HepG2 (cell line): ENCODE data around the gene DAPK1. TPM values are rescaled to one million over a fixed set of nuclear protein-coding genes. Genes with fewer than 3 reads are reported as not detected.

ENCODE experiments used
- ATAC-seq: fragments of 200-7000 bp; cut with Tn5 transposase; 3 replicates; pipeline ENCODE4 v1.9.1; 2020; ENCODE audit warnings: mild to moderate bottlenecking, moderate library complexity
- BruUV-seq: library from RNA; stranded (reverse); fragments of 400-500 nt; replicated peaks from 2 replicates; lab custom pipeline; 2021; lab: Mats Ljungman, UMichigan
- CTCF ChIA-PET: fragments of 300-600 bp; formaldehyde crosslinking; extraction: SDS; loops from one replicate; lab custom pipeline; 2021; ENCODE audit warnings: low total read pairs, inconsistent platforms, low intra/inter-chr PET ratio; lab: Yijun Ruan, JAX
- POLR2A ChIA-PET: fragments of 350-600 bp; sonication (Branson Sonifier 250); formaldehyde crosslinking; loops from one replicate; lab custom pipeline; 2020; ENCODE audit warnings: antibody characterized with exemption, inconsistent platforms; lab: Yijun Ruan, JAX
- DNase-seq: peaks from one replicate; pipeline ENCODE4 v3.0.0-alpha.2; 2015; ENCODE audit warnings: low spot score
- FAIRE-seq: peaks from 3 replicates; lab custom pipeline; 2011; peaks lifted over from hg19 to GRCh38; lab: Jason Lieb, UNC
- H2AFZ ChIP-seq: one replicate; pipeline ENCODE4 v1.6.1; 2011; ENCODE audit warnings: low read length, inconsistent platforms
- H3K27ac ChIP-seq: fragments of 300-600 bp; 3 replicates; pipeline ENCODE4 v1.8.0; 2011; ENCODE audit warnings: mixed run types, mild to moderate bottlenecking, mixed read lengths, low read length, inconsistent platforms; ENCODE audit not compliant: insufficient read depth; ENCODE audit errors: extremely low read length
- H3K27me3 ChIP-seq, 2 experiments: fragments of 200-600 bp in 1 of 2; 2 replicates in 1 of 2; 3 replicates in 1 of 2; pipeline versions ENCODE4 v1.6.0 to v1.8.0; 2011; ENCODE audit warnings: low read length in 2 of 2, mild to moderate bottlenecking in 2 of 2, moderate library complexity in 2 of 2, inconsistent platforms in 1 of 2; ENCODE audit not compliant: insufficient read depth in 2 of 2, control insufficient read depth in 1 of 2
- H3K36me3 ChIP-seq, 2 experiments: fragments of 200-600 bp in 1 of 2; replicated peaks in 1 of 2; 2 replicates in 1 of 2; 3 replicates in 1 of 2; pipeline versions ENCODE4 v1.5.1 to v1.8.0; 2011; ENCODE audit warnings: low read length in 2 of 2, inconsistent platforms in 1 of 2; ENCODE audit not compliant: insufficient read depth in 2 of 2, control insufficient read depth in 1 of 2
- H3K4me1 ChIP-seq: 2 replicates; pipeline ENCODE4 v1.5.1; 2012; ENCODE audit warnings: low read length, inconsistent platforms; ENCODE audit not compliant: insufficient read depth
- H3K4me2 ChIP-seq: 2 replicates; pipeline ENCODE4 v1.6.0; 2011; ENCODE audit warnings: low read depth, low read length, inconsistent platforms
- H3K4me3 ChIP-seq, 3 experiments: fragments of 200-600 bp in 1 of 3; sonication (generic), shearing (Covaris generic) in 1 of 3; replicated peaks in 1 of 3; 2 replicates each; pipeline ENCODE4 v1.5.1; 2011 to 2016; ENCODE audit warnings: low read length in 3 of 3, inconsistent platforms in 2 of 3, low read depth in 2 of 3, mild to moderate bottlenecking in 2 of 3, control low read depth in 1 of 3, mixed read lengths in 1 of 3; ENCODE audit not compliant: insufficient read depth in 1 of 3
- H3K79me2 ChIP-seq: one replicate; pipeline ENCODE4 v1.6.1; 2011; ENCODE audit warnings: low read length, inconsistent platforms; ENCODE audit not compliant: insufficient read depth
- H3K9ac ChIP-seq: 2 replicates; pipeline ENCODE4 v1.6.0; 2011; ENCODE audit warnings: mild to moderate bottlenecking, low read depth, low read length, inconsistent platforms; ENCODE audit not compliant: insufficient read depth
- H3K9me3 ChIP-seq: 2 replicates; pipeline ENCODE4 v1.5.1; 2012; ENCODE audit warnings: mild to moderate bottlenecking, low read length
- H4K20me1 ChIP-seq: 2 replicates; pipeline ENCODE4 v1.6.0; 2011; ENCODE audit warnings: inconsistent platforms, mild to moderate bottlenecking, low read length, moderate library complexity; ENCODE audit not compliant: insufficient read depth
- SALL2 ChIP-seq: sonication (generic); formaldehyde crosslinking; IDR thresholded peaks from 2 replicates; pipeline ENCODE4 v1.8.1; 2023; ENCODE audit warnings: mild to moderate bottlenecking, missing genetic modification reagents, inconsistent platforms
- THYN1 ChIP-seq: sonication (generic); formaldehyde crosslinking; IDR thresholded peaks from 2 replicates; pipeline ENCODE4 v1.8.1; 2023; ENCODE audit warnings: low read depth, mild to moderate bottlenecking, moderate library complexity, missing genetic modification reagents, borderline replicate concordance
- ZNF205 ChIP-seq: IDR thresholded peaks from 2 replicates; pipeline ENCODE4 v1.6.1; 2018; ENCODE audit warnings: missing biosample characterization, missing genetic modification reagents
- ZNF761 ChIP-seq: sonication (generic); formaldehyde crosslinking; conservative IDR thresholded peaks from 2 replicates; pipeline ENCODE4 v1.4.0; 2020; ENCODE audit warnings: mild to moderate bottlenecking, missing genetic modification reagents
- WGBS: methylation state at CpG from one replicate; pipeline ENCODE4 v1.1.6; 2017; ENCODE audit warnings: low lambda C conversion rate; 5-methylcytosine and 5-hydroxymethylcytosine counted together
- in situ Hi-C: cut with HindIII; loops from 2 replicates; pipeline ENCODE4 v1.10.0; 2017; ENCODE audit warnings: low pct_unique_long_range_greater_than_20kb; ENCODE audit not compliant: extremely low pct_ligation_motif_present
- intact Hi-C: fragments of 100-400 bp; cut with micrococcal nuclease; formaldehyde crosslinking; loops from one replicate; pipeline ENCODE4 v1.10.0; 2022; ENCODE audit not compliant: unreplicated experiment
- polyA plus RNA-seq, 8 experiments: library from polyadenylated mRNA; depleted of rRNA in 3 of 8; stranded (reverse) in 7 of 8; unstranded in 1 of 8; fragments of >200 nt; fragmentation: Illumina TruSeq in 4 of 8; extraction: Trizol in 4 of 8; gene quantifications; 2 replicates each; pipeline versions ENCODE4 v1.2.1 to v1.2.3, GENCODE V29; 2011 to 2016; ENCODE audit warnings: low read depth in 4 of 8, missing spikeins in 1 of 8, mixed read lengths in 1 of 8; ENCODE audit not compliant: insufficient read depth in 1 of 8
- total RNA-seq, 5 experiments: library from RNA; depleted of rRNA; stranded (reverse); fragments of >200 nt; fragmentation: Illumina TruSeq; extraction: Trizol; gene quantifications; 2 replicates each; pipeline ENCODE4 v1.2.3, GENCODE V29; 2016; ENCODE audit warnings: low read depth in 1 of 5
- TF ChIP-seq, protein P1 (sequence below): sonication (generic); formaldehyde crosslinking; IDR thresholded peaks from 2 replicates; pipeline ENCODE4 v1.5.0; 2020; ENCODE audit warnings: missing genetic modification reagents
- TF ChIP-seq, protein P2 (sequence below): sonication (generic); formaldehyde crosslinking; IDR thresholded peaks from 2 replicates; pipeline ENCODE4 v1.4.0; 2020; ENCODE audit warnings: missing genetic modification reagents
- TF ChIP-seq, protein P3 (sequence below): sonication (generic); formaldehyde crosslinking; IDR thresholded peaks from 2 replicates; pipeline ENCODE4 v1.4.0; 2020; ENCODE audit warnings: mild to moderate bottlenecking, low read depth, missing genetic modification reagents

The DAPK1 gene
- total and polyA plus RNA-seq, 2 of the 13 experiments (the other 11 are each of a cell fraction or from before 2014, with no cell fraction given), result 35.7 to 35.9 TPM

DNA sequence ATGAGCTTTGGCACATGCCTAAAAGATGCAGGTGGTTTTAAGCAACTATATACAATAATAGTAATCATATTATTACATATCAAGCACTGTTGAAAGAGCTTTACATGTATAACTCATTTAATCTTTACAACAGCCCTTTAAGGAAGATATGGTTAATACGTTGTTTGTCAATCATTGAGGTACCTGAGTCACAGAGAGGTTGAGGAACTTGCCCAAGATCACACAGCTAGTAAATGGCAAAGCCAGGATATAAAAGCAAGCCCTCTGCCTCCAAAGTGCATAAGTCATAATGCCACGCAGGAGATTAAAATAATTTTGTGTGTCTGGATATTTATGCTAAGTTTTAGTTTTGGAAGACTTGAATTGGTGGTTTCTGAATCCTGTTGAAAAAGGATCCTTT lies 90.2 kb downstream of the DAPK1 start:
- H3K36me3 ChIP-seq, result peaks cover under 1 to 2% of the 10 kb centered on the region in 2 experiments; a peak in 3 of 5 replicates
- TF ChIP-seq, protein P1, sequence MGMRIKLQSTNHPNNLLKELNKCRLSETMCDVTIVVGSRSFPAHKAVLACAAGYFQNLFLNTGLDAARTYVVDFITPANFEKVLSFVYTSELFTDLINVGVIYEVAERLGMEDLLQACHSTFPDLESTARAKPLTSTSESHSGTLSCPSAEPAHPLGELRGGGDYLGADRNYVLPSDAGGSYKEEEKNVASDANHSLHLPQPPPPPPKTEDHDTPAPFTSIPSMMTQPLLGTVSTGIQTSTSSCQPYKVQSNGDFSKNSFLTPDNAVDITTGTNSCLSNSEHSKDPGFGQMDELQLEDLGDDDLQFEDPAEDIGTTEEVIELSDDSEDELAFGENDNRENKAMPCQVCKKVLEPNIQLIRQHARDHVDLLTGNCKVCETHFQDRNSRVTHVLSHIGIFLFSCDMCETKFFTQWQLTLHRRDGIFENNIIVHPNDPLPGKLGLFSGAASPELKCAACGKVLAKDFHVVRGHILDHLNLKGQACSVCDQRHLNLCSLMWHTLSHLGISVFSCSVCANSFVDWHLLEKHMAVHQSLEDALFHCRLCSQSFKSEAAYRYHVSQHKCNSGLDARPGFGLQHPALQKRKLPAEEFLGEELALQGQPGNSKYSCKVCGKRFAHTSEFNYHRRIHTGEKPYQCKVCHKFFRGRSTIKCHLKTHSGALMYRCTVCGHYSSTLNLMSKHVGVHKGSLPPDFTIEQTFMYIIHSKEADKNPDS (CRISPR knock-in tag), result no peak
- TF ChIP-seq ZNF761 (CRISPR knock-in tag), result no peak
- no peak for TF ChIP-seq ZNF205 (CRISPR knock-in tag)
- TF ChIP-seq SALL2 (CRISPR knock-in tag), result no peak
- TF ChIP-seq THYN1 (CRISPR knock-in tag), result no peak
- TF ChIP-seq, protein P2, sequence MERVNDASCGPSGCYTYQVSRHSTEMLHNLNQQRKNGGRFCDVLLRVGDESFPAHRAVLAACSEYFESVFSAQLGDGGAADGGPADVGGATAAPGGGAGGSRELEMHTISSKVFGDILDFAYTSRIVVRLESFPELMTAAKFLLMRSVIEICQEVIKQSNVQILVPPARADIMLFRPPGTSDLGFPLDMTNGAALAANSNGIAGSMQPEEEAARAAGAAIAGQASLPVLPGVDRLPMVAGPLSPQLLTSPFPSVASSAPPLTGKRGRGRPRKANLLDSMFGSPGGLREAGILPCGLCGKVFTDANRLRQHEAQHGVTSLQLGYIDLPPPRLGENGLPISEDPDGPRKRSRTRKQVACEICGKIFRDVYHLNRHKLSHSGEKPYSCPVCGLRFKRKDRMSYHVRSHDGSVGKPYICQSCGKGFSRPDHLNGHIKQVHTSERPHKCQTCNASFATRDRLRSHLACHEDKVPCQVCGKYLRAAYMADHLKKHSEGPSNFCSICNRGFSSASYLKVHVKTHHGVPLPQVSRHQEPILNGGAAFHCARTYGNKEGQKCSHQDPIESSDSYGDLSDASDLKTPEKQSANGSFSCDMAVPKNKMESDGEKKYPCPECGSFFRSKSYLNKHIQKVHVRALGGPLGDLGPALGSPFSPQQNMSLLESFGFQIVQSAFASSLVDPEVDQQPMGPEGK (CRISPR knock-in tag), result no peak
- TF ChIP-seq, protein P3, sequence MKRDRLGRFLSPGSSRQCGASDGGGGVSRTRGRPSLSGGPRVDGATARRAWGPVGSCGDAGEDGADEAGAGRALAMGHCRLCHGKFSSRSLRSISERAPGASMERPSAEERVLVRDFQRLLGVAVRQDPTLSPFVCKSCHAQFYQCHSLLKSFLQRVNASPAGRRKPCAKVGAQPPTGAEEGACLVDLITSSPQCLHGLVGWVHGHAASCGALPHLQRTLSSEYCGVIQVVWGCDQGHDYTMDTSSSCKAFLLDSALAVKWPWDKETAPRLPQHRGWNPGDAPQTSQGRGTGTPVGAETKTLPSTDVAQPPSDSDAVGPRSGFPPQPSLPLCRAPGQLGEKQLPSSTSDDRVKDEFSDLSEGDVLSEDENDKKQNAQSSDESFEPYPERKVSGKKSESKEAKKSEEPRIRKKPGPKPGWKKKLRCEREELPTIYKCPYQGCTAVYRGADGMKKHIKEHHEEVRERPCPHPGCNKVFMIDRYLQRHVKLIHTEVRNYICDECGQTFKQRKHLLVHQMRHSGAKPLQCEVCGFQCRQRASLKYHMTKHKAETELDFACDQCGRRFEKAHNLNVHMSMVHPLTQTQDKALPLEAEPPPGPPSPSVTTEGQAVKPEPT (CRISPR knock-in tag), result no peak
- BruUV-seq, result no TSS peak
- H3K79me2 ChIP-seq, result peaks cover 7% of the 10 kb centered on the region
- ATAC-seq (no peak), FAIRE-seq (peak; percentile 21), DNase-seq (no peak)
- 92% methylated on average over 2 of the region's 2 CpGs for WGBS
- in situ Hi-C loops (no loop called here), intact Hi-C loops (no loop called here)
- no peaks in the 10 kb centered on the region for H4K20me1 ChIP-seq
- H3K27ac ChIP-seq, result no peak overlapping the region
- no peak overlapping the region for H2AFZ ChIP-seq
- no peaks in the 10 kb centered on the region for H3K9me3 ChIP-seq
- no peak overlapping the region for H3K4me2 ChIP-seq
- H3K4me1 ChIP-seq, result peaks cover 28% of the 10 kb centered on the region
- H3K9ac ChIP-seq, result no peak overlapping the region
- ChIA-PET CTCF (no interaction called here), POLR2A (no interaction called here)
- no peaks in the 10 kb centered on the region for H3K27me3 ChIP-seq
- no peak overlapping the region for H3K4me3 ChIP-seq
